Liver (tissue), 9 donors: ENCODE results near the gene SYT13. TPM values are rescaled to one million over a fixed set of nuclear protein-coding genes. Genes with fewer than 3 reads are reported as not detected.

ENCODE experiments used
- DNase-seq: peaks from one replicate; pipeline ENCODE4 v3.0.0-alpha.2; 2017; ENCODE audit warnings: low spot score
- H3K27ac ChIP-seq, 2 donors: one replicate each; pipeline ENCODE4 v1.7.0; 2013; ENCODE audit warnings: inconsistent platforms in 2 of 2, low read length in 2 of 2, control low read depth in 1 of 2, low read depth in 1 of 2, mild to moderate bottlenecking in 1 of 2
- H3K27me3 ChIP-seq, 4 donors: one replicate each; pipeline versions ENCODE4 v1.6.1 to v1.7.0; 2013; ENCODE audit warnings: low read length in 3 of 4, inconsistent platforms in 1 of 4, mild to moderate bottlenecking in 1 of 4, moderate library complexity in 1 of 4; ENCODE audit not compliant: control insufficient read depth in 4 of 4, insufficient read depth in 4 of 4
- H3K36me3 ChIP-seq, 4 donors: one replicate each; pipeline versions ENCODE4 v1.6.1 to v1.7.0; 2013; ENCODE audit warnings: low read length in 3 of 4, mild to moderate bottlenecking in 3 of 4, low read depth in 1 of 4, moderate library complexity in 1 of 4; ENCODE audit not compliant: control insufficient read depth in 4 of 4, insufficient read depth in 3 of 4
- H3K4me1 ChIP-seq, 4 donors: one replicate each; pipeline versions ENCODE4 v1.6.1 to v1.7.0; 2013; ENCODE audit warnings: low read length in 3 of 4, mild to moderate bottlenecking in 3 of 4, moderate library complexity in 1 of 4; ENCODE audit not compliant: control insufficient read depth in 4 of 4, insufficient read depth in 4 of 4
- H3K4me3 ChIP-seq, 3 donors: one replicate each; pipeline versions ENCODE4 v1.6.1 to v1.7.0; 2013; ENCODE audit warnings: low read length in 3 of 3, control low read depth in 1 of 3, low read depth in 1 of 3, mild to moderate bottlenecking in 1 of 3
- H3K9ac ChIP-seq, 2 donors: one replicate each; pipeline ENCODE4 v1.7.0; 2013; ENCODE audit warnings: low read length in 2 of 2, mild to moderate bottlenecking in 2 of 2, moderate library complexity in 2 of 2, control low read depth in 1 of 2, low read depth in 1 of 2
- H3K9me3 ChIP-seq, 4 donors: one replicate each; pipeline versions ENCODE4 v1.6.1 to v1.7.0; 2013; ENCODE audit warnings: low read length in 3 of 4; ENCODE audit not compliant: control insufficient read depth in 4 of 4
- EGR1 ChIP-seq, 2 donors: IDR thresholded peaks; 2 replicates each; pipeline ENCODE4 v1.6.1; 2016 to 2018; ENCODE audit warnings: antibody characterized with exemption in 2 of 2, low read depth in 2 of 2
- FOXA1 ChIP-seq: IDR thresholded peaks from 2 replicates; pipeline ENCODE4 v1.6.1; 2016; ENCODE audit warnings: antibody characterized with exemption
- GABPA ChIP-seq, 2 donors: IDR thresholded peaks in 1 of 2; conservative IDR thresholded peaks in 1 of 2; 2 replicates each; pipeline ENCODE4 v1.6.1; 2016; ENCODE audit warnings: antibody characterized with exemption in 2 of 2, mild to moderate bottlenecking in 1 of 2, moderate library complexity in 1 of 2
- HNF4G ChIP-seq: IDR thresholded peaks from 2 replicates; pipeline ENCODE4 v1.6.1; 2016; ENCODE audit warnings: antibody characterized with exemption
- JUND ChIP-seq, 2 donors: IDR thresholded peaks; 2 replicates each; pipeline ENCODE4 v1.6.1; 2016; ENCODE audit warnings: antibody characterized with exemption in 2 of 2
- MAX ChIP-seq: IDR thresholded peaks from 2 replicates; pipeline ENCODE4 v1.6.1; 2016; ENCODE audit warnings: antibody characterized with exemption
- NR2F2 ChIP-seq: IDR thresholded peaks from 2 replicates; pipeline ENCODE4 v1.6.1; 2016; ENCODE audit warnings: antibody characterized with exemption
- RAD21 ChIP-seq, 2 donors: IDR thresholded peaks; 2 replicates each; pipeline ENCODE4 v1.6.1; 2016; ENCODE audit warnings: antibody characterized with exemption in 2 of 2, mild to moderate bottlenecking in 2 of 2
- RXRA ChIP-seq, 2 donors: IDR thresholded peaks; 2 replicates each; pipeline ENCODE4 v1.6.1; 2017 to 2018; ENCODE audit warnings: antibody characterized with exemption in 2 of 2, mild to moderate bottlenecking in 1 of 2
- SP1 ChIP-seq: IDR thresholded peaks from 2 replicates; pipeline ENCODE4 v1.6.1; 2018; ENCODE audit warnings: antibody characterized with exemption, mild to moderate bottlenecking
- TAF1 ChIP-seq: conservative IDR thresholded peaks from 2 replicates; pipeline ENCODE4 v1.6.1; 2016; ENCODE audit warnings: antibody characterized with exemption, mild to moderate bottlenecking
- YY1 ChIP-seq: IDR thresholded peaks from 2 replicates; pipeline ENCODE4 v1.6.1; 2016; ENCODE audit warnings: antibody characterized with exemption, mild to moderate bottlenecking
- WGBS: extraction: QIAGEN DNeasy Blood & Tissue Kit; methylation state at CpG from one replicate; pipeline ENCODE4 v1.1.7; 2013; 5-methylcytosine and 5-hydroxymethylcytosine counted together
- polyA plus RNA-seq, 2 donors: library from polyadenylated mRNA; stranded (reverse) in 1 of 2; unstranded in 1 of 2; fragments of 200-250 nt in 1 of 2; fragments of >200 nt in 1 of 2; fragmentation: Nextera tagmentation in 1 of 2; extraction: Ambion mirVana in 1 of 2; gene quantifications; one replicate each; pipeline versions ENCODE4 v1.2.1 to v1.2.3, GENCODE V29; 2013 to 2015
- total RNA-seq, 2 donors: library from RNA; depleted of rRNA; stranded (reverse); fragments of >200 nt; gene quantifications; one replicate each; pipeline ENCODE4 v1.2.3, GENCODE V29; 2014
- TF ChIP-seq, protein P1 (sequence below): IDR thresholded peaks from 2 replicates; pipeline ENCODE4 v1.6.1; 2016; ENCODE audit warnings: antibody characterized with exemption
- TF ChIP-seq, protein P2 (sequence below): fragments of 150-350 bp; IDR thresholded peaks from 2 replicates; pipeline ENCODE4 v1.5.1; 2017; ENCODE audit warnings: improper control_type of control experiment, low read depth, low read length; ENCODE audit not compliant: missing input control
- TF ChIP-seq, protein P3 (sequence below): IDR thresholded peaks from 2 replicates; pipeline ENCODE4 v1.6.1; 2016; ENCODE audit warnings: antibody characterized with exemption, mild to moderate bottlenecking
- TF ChIP-seq, protein P4 (sequence below): IDR thresholded peaks from 2 replicates; pipeline ENCODE4 v1.6.1; 2016; ENCODE audit warnings: antibody characterized with exemption
- donor health status: healthy.
- donor health status: healthy.
- donor health status: healthy.
- donor health status: healthy.
- donor health status: healthy.

Gene SYT13
- total and polyA plus RNA-seq, 4 donors = 0.05 to 0.33 (median 0.14) TPM

DNA sequence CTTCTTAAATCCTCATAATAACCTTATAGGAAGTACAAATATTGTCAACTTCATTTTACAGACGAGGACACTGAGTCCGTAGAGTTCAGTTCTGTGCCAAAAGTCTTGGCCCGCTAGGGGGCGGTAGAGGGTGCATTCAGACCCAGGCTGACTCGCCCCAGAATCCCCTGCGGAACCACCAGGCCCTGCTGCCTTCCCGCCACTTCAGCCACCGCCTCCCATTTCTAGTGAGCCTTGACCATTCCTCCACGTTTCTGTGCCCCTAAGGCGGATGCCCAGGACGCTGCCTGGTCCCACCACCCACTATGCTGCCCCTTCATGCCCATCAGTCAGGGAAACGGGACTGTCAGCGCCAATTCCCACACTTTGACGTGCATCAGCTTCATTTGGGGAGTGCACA lies 19.1 kb downstream of the SYT13 start:
- Histone ChIP-seq H3K36me3 (no peaks in the 10 kb centered on the region), H3K4me3 (no peak overlapping the region), H3K9me3 (no peaks in the 10 kb centered on the region), H3K9ac (no peak overlapping the region), H3K27me3 (peaks cover 0 to 13% (median 0%) of the 10 kb centered on the region in 4 donors), H3K4me1 (no peaks in the 10 kb centered on the region), H3K27ac (no peak overlapping the region)
- peak; percentile 42 for DNase-seq
- 61% methylated on average over 14 of the region's 14 CpGs for WGBS
- TF ChIP-seq, protein P1, sequence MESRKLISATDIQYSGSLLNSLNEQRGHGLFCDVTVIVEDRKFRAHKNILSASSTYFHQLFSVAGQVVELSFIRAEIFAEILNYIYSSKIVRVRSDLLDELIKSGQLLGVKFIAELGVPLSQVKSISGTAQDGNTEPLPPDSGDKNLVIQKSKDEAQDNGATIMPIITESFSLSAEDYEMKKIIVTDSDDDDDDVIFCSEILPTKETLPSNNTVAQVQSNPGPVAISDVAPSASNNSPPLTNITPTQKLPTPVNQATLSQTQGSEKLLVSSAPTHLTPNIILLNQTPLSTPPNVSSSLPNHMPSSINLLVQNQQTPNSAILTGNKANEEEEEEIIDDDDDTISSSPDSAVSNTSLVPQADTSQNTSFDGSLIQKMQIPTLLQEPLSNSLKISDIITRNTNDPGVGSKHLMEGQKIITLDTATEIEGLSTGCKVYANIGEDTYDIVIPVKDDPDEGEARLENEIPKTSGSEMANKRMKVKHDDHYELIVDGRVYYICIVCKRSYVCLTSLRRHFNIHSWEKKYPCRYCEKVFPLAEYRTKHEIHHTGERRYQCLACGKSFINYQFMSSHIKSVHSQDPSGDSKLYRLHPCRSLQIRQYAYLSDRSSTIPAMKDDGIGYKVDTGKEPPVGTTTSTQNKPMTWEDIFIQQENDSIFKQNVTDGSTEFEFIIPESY = no peak
- no peak for TF ChIP-seq YY1
- TF ChIP-seq, protein P2, sequence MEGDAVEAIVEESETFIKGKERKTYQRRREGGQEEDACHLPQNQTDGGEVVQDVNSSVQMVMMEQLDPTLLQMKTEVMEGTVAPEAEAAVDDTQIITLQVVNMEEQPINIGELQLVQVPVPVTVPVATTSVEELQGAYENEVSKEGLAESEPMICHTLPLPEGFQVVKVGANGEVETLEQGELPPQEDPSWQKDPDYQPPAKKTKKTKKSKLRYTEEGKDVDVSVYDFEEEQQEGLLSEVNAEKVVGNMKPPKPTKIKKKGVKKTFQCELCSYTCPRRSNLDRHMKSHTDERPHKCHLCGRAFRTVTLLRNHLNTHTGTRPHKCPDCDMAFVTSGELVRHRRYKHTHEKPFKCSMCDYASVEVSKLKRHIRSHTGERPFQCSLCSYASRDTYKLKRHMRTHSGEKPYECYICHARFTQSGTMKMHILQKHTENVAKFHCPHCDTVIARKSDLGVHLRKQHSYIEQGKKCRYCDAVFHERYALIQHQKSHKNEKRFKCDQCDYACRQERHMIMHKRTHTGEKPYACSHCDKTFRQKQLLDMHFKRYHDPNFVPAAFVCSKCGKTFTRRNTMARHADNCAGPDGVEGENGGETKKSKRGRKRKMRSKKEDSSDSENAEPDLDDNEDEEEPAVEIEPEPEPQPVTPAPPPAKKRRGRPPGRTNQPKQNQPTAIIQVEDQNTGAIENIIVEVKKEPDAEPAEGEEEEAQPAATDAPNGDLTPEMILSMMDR = no peak
- TF ChIP-seq, protein P3, sequence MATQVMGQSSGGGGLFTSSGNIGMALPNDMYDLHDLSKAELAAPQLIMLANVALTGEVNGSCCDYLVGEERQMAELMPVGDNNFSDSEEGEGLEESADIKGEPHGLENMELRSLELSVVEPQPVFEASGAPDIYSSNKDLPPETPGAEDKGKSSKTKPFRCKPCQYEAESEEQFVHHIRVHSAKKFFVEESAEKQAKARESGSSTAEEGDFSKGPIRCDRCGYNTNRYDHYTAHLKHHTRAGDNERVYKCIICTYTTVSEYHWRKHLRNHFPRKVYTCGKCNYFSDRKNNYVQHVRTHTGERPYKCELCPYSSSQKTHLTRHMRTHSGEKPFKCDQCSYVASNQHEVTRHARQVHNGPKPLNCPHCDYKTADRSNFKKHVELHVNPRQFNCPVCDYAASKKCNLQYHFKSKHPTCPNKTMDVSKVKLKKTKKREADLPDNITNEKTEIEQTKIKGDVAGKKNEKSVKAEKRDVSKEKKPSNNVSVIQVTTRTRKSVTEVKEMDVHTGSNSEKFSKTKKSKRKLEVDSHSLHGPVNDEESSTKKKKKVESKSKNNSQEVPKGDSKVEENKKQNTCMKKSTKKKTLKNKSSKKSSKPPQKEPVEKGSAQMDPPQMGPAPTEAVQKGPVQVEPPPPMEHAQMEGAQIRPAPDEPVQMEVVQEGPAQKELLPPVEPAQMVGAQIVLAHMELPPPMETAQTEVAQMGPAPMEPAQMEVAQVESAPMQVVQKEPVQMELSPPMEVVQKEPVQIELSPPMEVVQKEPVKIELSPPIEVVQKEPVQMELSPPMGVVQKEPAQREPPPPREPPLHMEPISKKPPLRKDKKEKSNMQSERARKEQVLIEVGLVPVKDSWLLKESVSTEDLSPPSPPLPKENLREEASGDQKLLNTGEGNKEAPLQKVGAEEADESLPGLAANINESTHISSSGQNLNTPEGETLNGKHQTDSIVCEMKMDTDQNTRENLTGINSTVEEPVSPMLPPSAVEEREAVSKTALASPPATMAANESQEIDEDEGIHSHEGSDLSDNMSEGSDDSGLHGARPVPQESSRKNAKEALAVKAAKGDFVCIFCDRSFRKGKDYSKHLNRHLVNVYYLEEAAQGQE = no peak
- no peak for TF ChIP-seq SP1
- TF ChIP-seq HNF4G = no peak
- no peak for TF ChIP-seq JUND (IDR thresholded peaks at IDR 0.05)
- no peak for TF ChIP-seq RAD21 (IDR thresholded peaks at IDR 0.05)
- no peak for TF ChIP-seq NR2F2
- no peak for TF ChIP-seq FOXA1

GRCh38 chr11:45266676-45267020 lies 19.5 kb downstream of the SYT13 start:
- Histone ChIP-seq H3K9me3 (no peaks in the 10 kb centered on the region), H3K4me1 (no peaks in the 10 kb centered on the region), H3K4me3 (no peak overlapping the region), H3K36me3 (no peaks in the 10 kb centered on the region), H3K27ac (no peak overlapping the region), H3K9ac (no peak overlapping the region), H3K27me3 (peaks cover 0 to 13% (median 0%) of the 10 kb centered on the region in 4 donors)
- no peak for TF ChIP-seq GABPA (IDR thresholded peaks at IDR 0.05 in 1 of 2, conservative IDR thresholded peaks at IDR 0.05 in 1 of 2)
- TF ChIP-seq, protein P3 = no peak
- TF ChIP-seq MAX = no peak
- no peak for TF ChIP-seq RAD21 (IDR thresholded peaks at IDR 0.05)
- no peak for TF ChIP-seq JUND (IDR thresholded peaks at IDR 0.05)
- no peak for TF ChIP-seq NR2F2
- no peak for TF ChIP-seq EGR1 (IDR thresholded peaks at IDR 0.05; ENCODE audit: low read depth in 2 of 2)
- TF ChIP-seq RXRA (IDR thresholded peaks at IDR 0.05) = no peak
- TF ChIP-seq, protein P4, sequence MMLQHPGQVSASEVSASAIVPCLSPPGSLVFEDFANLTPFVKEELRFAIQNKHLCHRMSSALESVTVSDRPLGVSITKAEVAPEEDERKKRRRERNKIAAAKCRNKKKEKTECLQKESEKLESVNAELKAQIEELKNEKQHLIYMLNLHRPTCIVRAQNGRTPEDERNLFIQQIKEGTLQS = no peak
- no peak for TF ChIP-seq SP1
- TF ChIP-seq, protein P1 = no peak
- no peak for TF ChIP-seq TAF1
- TF ChIP-seq FOXA1 = no peak
- TF ChIP-seq, protein P2 = no peak
- no peak for DNase-seq
- 69% methylated on average over 1 of the region's 1 CpG for WGBS
